SK-N-SH (cell line): ENCODE results near the gene AUTS2. TPM values are rescaled to one million over a fixed set of nuclear protein-coding genes. Genes with fewer than 3 reads are reported as not detected.

ENCODE experiments used
- CTCF ChIA-PET: fragments of 300-600, 350-600 bp; formaldehyde crosslinking; extraction: SDS; loops from one replicate; lab custom pipeline; 2021; lab: Yijun Ruan, JAX
- POLR2A ChIA-PET: fragments of 350-600 bp; sonication (Branson Sonifier 250); formaldehyde crosslinking; extraction: SDS; loops from one replicate; lab custom pipeline; 2020; ENCODE audit warnings: antibody characterized with exemption, inconsistent platforms; lab: Yijun Ruan, JAX
- DNase-seq: peaks from one replicate; pipeline ENCODE4 v3.0.0; 2012
- H2AFZ ChIP-seq: fragments of 200-600 bp; sonication (generic); 2 replicates; pipeline ENCODE4 v1.8.1; 2016; ENCODE audit warnings: antibody characterized with exemption, mild to moderate bottlenecking, low read depth
- H3F3A ChIP-seq: fragments of 200-600 bp; sonication (generic); replicated peaks from 2 replicates; pipeline ENCODE3; 2016; ENCODE audit warnings: antibody characterized with exemption, mild to moderate bottlenecking; ENCODE audit not compliant: insufficient read depth
- H3K27ac ChIP-seq, 2 experiments: fragments of 200-500 bp in 1 of 2; fragments of 200-600 bp in 1 of 2; sonication (Bioruptor generic) in 1 of 2; sonication (generic), shearing (Covaris generic) in 1 of 2; 2 replicates each; pipeline versions ENCODE4 v1.5.1 to v1.6.1; 2014 to 2016; ENCODE audit warnings: low read depth in 2 of 2, inconsistent platforms in 1 of 2, low read length in 1 of 2, mild to moderate bottlenecking in 1 of 2, mixed read lengths in 1 of 2
- H3K27me3 ChIP-seq: fragments of 200-600 bp; sonication (generic), shearing (Covaris generic); 2 replicates; pipeline ENCODE4 v1.6.1; 2016; ENCODE audit warnings: mixed run types; ENCODE audit not compliant: insufficient read depth
- H3K36me3 ChIP-seq, 2 experiments: fragments of 200-500 bp in 1 of 2; fragments of 200-600 bp in 1 of 2; sonication (Bioruptor generic) in 1 of 2; sonication (generic) in 1 of 2; replicated peaks in 1 of 2; 2 replicates each; pipeline versions ENCODE3 to v1.5.1; 2014 to 2016; ENCODE audit warnings: low read length in 1 of 2, mild to moderate bottlenecking in 1 of 2; ENCODE audit not compliant: insufficient read depth in 2 of 2, control insufficient read depth in 1 of 2
- H3K4me1 ChIP-seq, 2 experiments: fragments of 200-500 bp in 1 of 2; fragments of 200-600 bp in 1 of 2; sonication (Bioruptor generic) in 1 of 2; sonication (generic), shearing (Covaris generic) in 1 of 2; 2 replicates each; pipeline versions ENCODE4 v1.5.1 to v1.6.1; 2014 to 2016; ENCODE audit warnings: low read depth in 1 of 2, low read length in 1 of 2, mixed run types in 1 of 2; ENCODE audit not compliant: insufficient read depth in 2 of 2, control insufficient read depth in 1 of 2
- H3K4me2 ChIP-seq: fragments of 200-600 bp; sonication (generic), shearing (Covaris generic); 2 replicates; pipeline ENCODE4 v1.6.1; 2017; ENCODE audit warnings: mixed run types
- H3K4me3 ChIP-seq, 2 experiments: fragments of 200-500 bp in 1 of 2; fragments of 200-600 bp in 1 of 2; sonication (Bioruptor generic) in 1 of 2; sonication (generic), shearing (Covaris generic) in 1 of 2; 2 replicates each; pipeline versions ENCODE4 v1.5.1 to v1.8.1; 2014 to 2016; ENCODE audit warnings: low read depth in 2 of 2, inconsistent platforms in 1 of 2, low read length in 1 of 2, mild to moderate bottlenecking in 1 of 2, mixed read lengths in 1 of 2, moderate library complexity in 1 of 2
- H3K79me2 ChIP-seq: fragments of 200-600 bp; sonication (generic); 2 replicates; pipeline ENCODE4 v1.8.1; 2017; ENCODE audit warnings: mild to moderate bottlenecking; ENCODE audit not compliant: insufficient read depth
- H3K9ac ChIP-seq: fragments of 200-600 bp; sonication (generic); 2 replicates; pipeline ENCODE4 v1.6.1; 2017; ENCODE audit warnings: mixed run types
- H3K9me2 ChIP-seq: fragments of 200-600 bp; sonication (generic); 2 replicates; pipeline ENCODE4 v1.6.1; 2017; ENCODE audit warnings: mixed run types
- H3K9me3 ChIP-seq: fragments of 200-600 bp; sonication (generic); 2 replicates; pipeline ENCODE4 v1.6.1; 2017; ENCODE audit warnings: mixed run types, mild to moderate bottlenecking, moderate library complexity
- H4K20me1 ChIP-seq: fragments of 200-600 bp; sonication (generic); 2 replicates; pipeline ENCODE4 v1.6.1; 2017; ENCODE audit warnings: mild to moderate bottlenecking, mixed run types; ENCODE audit not compliant: insufficient read depth
- EP300 ChIP-seq, 2 experiments: IDR thresholded peaks; 2 replicates each; pipeline versions ENCODE4 v1.4.0 to v1.6.1; 2012; ENCODE audit warnings: borderline replicate concordance in 1 of 2, low read depth in 1 of 2, low read length in 1 of 2
- EZH2phosphoT487 ChIP-seq: fragments of 200-600 bp; sonication (generic); IDR thresholded peaks from 2 replicates; pipeline ENCODE4 v1.6.1; 2017; ENCODE audit warnings: low read depth, mixed run types, mild to moderate bottlenecking, antibody characterized with exemption, moderate library complexity, borderline replicate concordance
- FOSL2 ChIP-seq: IDR thresholded peaks from 2 replicates; pipeline ENCODE4 v1.4.0; 2012; ENCODE audit warnings: low read depth, mild to moderate bottlenecking, moderate library complexity, borderline replicate concordance
- FOXJ3 ChIP-seq: sonication (generic); formaldehyde crosslinking; IDR thresholded peaks from 2 replicates; pipeline ENCODE4 v1.5.1; 2020; ENCODE audit warnings: mild to moderate bottlenecking, missing genetic modification reagents
- FOXM1 ChIP-seq: IDR thresholded peaks from 2 replicates; pipeline ENCODE4 v1.4.0; 2012; ENCODE audit warnings: low read depth, mild to moderate bottlenecking
- GABPA ChIP-seq: IDR thresholded peaks from 2 replicates; pipeline ENCODE4 v1.4.0; 2012; ENCODE audit warnings: low read depth, mild to moderate bottlenecking
- JUND ChIP-seq: IDR thresholded peaks from 2 replicates; pipeline ENCODE4 v1.4.0; 2012
- MEF2A ChIP-seq: IDR thresholded peaks from 2 replicates; pipeline ENCODE4 v1.4.0; 2012; ENCODE audit warnings: low read depth, borderline replicate concordance
- NRF1 ChIP-seq: IDR thresholded peaks from 2 replicates; pipeline ENCODE4 v1.6.1; 2012; ENCODE audit warnings: low read depth, mild to moderate bottlenecking, low read length
- RAD21 ChIP-seq: IDR thresholded peaks from 2 replicates; pipeline ENCODE4 v1.6.1; 2012; ENCODE audit warnings: mild to moderate bottlenecking, low read length
- REST ChIP-seq: IDR thresholded peaks from 2 replicates; pipeline ENCODE4 v1.6.1; 2012; ENCODE audit warnings: mild to moderate bottlenecking, low read depth, low read length, moderate library complexity
- RFX5 ChIP-seq: IDR thresholded peaks from 2 replicates; pipeline ENCODE4 v1.6.1; 2012; ENCODE audit warnings: mild to moderate bottlenecking, improper control_type of control experiment, low read length
- SIN3A ChIP-seq: IDR thresholded peaks from 2 replicates; pipeline ENCODE4 v1.6.1; 2012; ENCODE audit warnings: low read depth, mild to moderate bottlenecking, low read length, moderate library complexity, borderline replicate concordance
- TCF12 ChIP-seq: IDR thresholded peaks from 2 replicates; pipeline ENCODE4 v1.4.0; 2012
- YY1 ChIP-seq: IDR thresholded peaks from 2 replicates; pipeline ENCODE4 v1.4.0; 2012; ENCODE audit warnings: low read depth, mild to moderate bottlenecking
- ZBTB33 ChIP-seq: IDR thresholded peaks from 2 replicates; pipeline ENCODE4 v1.4.0; 2012; ENCODE audit warnings: low read depth, borderline replicate concordance
- WGBS: methylation state at CpG from one replicate; pipeline ENCODE4 v1.1.6; 2017; ENCODE audit warnings: low lambda C conversion rate; 5-methylcytosine and 5-hydroxymethylcytosine counted together
- polyA plus RNA-seq, 3 experiments: library from polyadenylated mRNA; depleted of rRNA; stranded (reverse); fragments of >200 nt; gene quantifications; 2 replicates each; pipeline ENCODE4 v1.2.3, GENCODE V29; 2012
- TF ChIP-seq, protein P1 (sequence below): IDR thresholded peaks from 2 replicates; pipeline ENCODE4 v1.4.0; 2012; ENCODE audit warnings: low read depth
- TF ChIP-seq, protein P2 (sequence below): fragments of 150-350 bp; IDR thresholded peaks from 2 replicates; pipeline ENCODE4 v1.6.1; 2017; ENCODE audit warnings: antibody characterized with exemption, low read length, low read depth, borderline replicate concordance
- TF ChIP-seq, protein P3 (sequence below): IDR thresholded peaks from 2 replicates; pipeline ENCODE4; 2012

Gene AUTS2
- polyA plus RNA-seq, 1 of the 3 experiments (the other 2 are of a cell fraction) = 15.6 TPM

DNA sequence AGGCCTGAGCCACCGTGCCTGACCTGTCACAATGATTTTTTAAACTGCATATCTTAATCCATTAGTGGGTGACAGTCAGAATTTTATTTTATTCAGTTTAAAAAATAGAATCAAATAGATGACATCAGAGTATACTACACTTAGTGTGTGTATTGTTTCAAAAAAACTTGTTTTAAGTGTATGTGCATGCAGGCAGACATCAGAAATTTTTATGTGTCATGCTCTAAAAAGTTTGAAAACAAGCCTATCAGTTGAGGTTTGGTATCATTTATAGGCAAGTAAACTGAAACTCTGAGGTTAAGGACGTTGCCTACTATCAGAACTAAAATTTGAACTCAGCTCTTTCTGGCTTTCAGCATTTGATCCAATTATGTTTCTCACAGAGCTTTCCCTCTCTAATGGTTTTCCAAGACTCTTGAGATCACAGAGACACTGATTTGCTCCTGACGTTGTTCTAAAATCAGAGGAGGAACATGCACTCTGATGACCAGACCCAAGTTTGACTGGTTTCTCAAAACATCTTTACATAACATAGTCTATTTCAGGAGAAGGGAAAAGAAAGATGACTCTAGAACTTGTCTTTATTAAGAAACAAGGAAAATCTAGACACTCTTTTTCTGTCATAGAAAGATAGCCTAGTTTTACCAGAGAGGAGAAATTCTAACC lies 188.6 kb downstream of the AUTS2 start:
- CTCF ChIA-PET = interaction anchor here (1.2 to 2.4 kb wide), 3 partner anchors 10 to 187 kb away, joined by 3 to 7 read pairs (median 3); no protein-coding TSS in a partner anchor
- no peaks in the 10 kb centered on the region for H3K36me3 ChIP-seq
- WGBS = 73% methylated on average over 3 of the region's 3 CpGs
- no peak overlapping the region for H3K27ac ChIP-seq
- H3F3A ChIP-seq = no peaks in the 10 kb centered on the region
- no peak overlapping the region for H3K4me3 ChIP-seq
- H3K9ac ChIP-seq = no peak overlapping the region
- peaks cover 5% of the 10 kb centered on the region; the same call in 1 of the 2 replicates for H3K79me2 ChIP-seq
- peaks cover 10 to 23% of the 10 kb centered on the region in 2 experiments; a peak in 3 of 4 replicates for H3K4me1 ChIP-seq
- no peak overlapping the region for H2AFZ ChIP-seq
- DNase-seq = no peak
- no peaks in the 10 kb centered on the region for H3K9me3 ChIP-seq
- no peaks in the 10 kb centered on the region for H3K27me3 ChIP-seq
- H3K4me2 ChIP-seq = no peak overlapping the region
- 0 out of 2 replicates have a peak, but pooled peaks cover 4% of the 10 kb centered on the region for H4K20me1 ChIP-seq
- TF ChIP-seq FOSL2 = peak; percentile 53; the same call in 1 of the 2 replicates
- no peak for TF ChIP-seq GABPA
- TF ChIP-seq JUND = peak; percentile 48; the same call in 1 of the 2 replicates
- TF ChIP-seq ZBTB33 = no peak
- no peak for TF ChIP-seq FOXJ3 (CRISPR knock-in tag)
- TF ChIP-seq, protein P1, sequence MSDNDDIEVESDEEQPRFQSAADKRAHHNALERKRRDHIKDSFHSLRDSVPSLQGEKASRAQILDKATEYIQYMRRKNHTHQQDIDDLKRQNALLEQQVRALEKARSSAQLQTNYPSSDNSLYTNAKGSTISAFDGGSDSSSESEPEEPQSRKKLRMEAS = no peak
- 0 out of 2 replicates have a peak, but pooled peaks have one; percentile 5 for TF ChIP-seq TCF12
- TF ChIP-seq SIN3A = no peak
- no peak for TF ChIP-seq MEF2A
- TF ChIP-seq FOXM1 = no peak
- no peak for TF ChIP-seq RAD21
- TF ChIP-seq YY1 = no peak
- no peak for TF ChIP-seq REST
- TF ChIP-seq, protein P2, sequence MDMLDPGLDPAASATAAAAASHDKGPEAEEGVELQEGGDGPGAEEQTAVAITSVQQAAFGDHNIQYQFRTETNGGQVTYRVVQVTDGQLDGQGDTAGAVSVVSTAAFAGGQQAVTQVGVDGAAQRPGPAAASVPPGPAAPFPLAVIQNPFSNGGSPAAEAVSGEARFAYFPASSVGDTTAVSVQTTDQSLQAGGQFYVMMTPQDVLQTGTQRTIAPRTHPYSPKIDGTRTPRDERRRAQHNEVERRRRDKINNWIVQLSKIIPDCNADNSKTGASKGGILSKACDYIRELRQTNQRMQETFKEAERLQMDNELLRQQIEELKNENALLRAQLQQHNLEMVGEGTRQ = no peak
- no peak for TF ChIP-seq EP300 (IDR thresholded peaks at IDR 0.05; ENCODE audit: borderline replicate concordance in 1 of 2, low read depth in 1 of 2, low read length in 1 of 2)
- TF ChIP-seq NRF1 = no peak
- TF ChIP-seq, protein P3, sequence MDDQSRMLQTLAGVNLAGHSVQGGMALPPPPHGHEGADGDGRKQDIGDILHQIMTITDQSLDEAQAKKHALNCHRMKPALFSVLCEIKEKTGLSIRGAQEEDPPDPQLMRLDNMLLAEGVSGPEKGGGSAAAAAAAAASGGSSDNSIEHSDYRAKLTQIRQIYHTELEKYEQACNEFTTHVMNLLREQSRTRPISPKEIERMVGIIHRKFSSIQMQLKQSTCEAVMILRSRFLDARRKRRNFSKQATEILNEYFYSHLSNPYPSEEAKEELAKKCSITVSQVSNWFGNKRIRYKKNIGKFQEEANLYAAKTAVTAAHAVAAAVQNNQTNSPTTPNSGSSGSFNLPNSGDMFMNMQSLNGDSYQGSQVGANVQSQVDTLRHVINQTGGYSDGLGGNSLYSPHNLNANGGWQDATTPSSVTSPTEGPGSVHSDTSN = no peak
- TF ChIP-seq EZH2phosphoT487 = no peak
- no peak for TF ChIP-seq RFX5
- TF ChIP-seq, all 33 proteins: peak for 3
- POLR2A ChIA-PET = interaction anchor here (1.3 kb wide), 1 partner anchor 16 kb away, joined by 3 read pairs; no protein-coding TSS in a partner anchor
- H3K9me2 ChIP-seq = no peaks in the 10 kb centered on the region
